ENCODE results near the gene TROAP.

- TF ChIP-seq CTCF (tag by site-specific recombination; IDR thresholded peaks at IDR 0.05): no peak
- TF ChIP-seq ZBTB7A (tag by site-specific recombination; IDR thresholded peaks at IDR 0.05; ENCODE audit: low read depth): no peak
- TF ChIP-seq HOXC10 (CRISPR knock-in tag; IDR thresholded peaks at IDR 0.05): no peak
- TF ChIP-seq ZNF404 (tag by site-specific recombination; IDR thresholded peaks at IDR 0.05): no peak
- no peak for TF ChIP-seq ZXDB (tag by site-specific recombination; IDR thresholded peaks at IDR 0.05)
- TF ChIP-seq REST (tag by site-specific recombination; IDR thresholded peaks at IDR 0.05): no peak
- TF ChIP-seq SCRT1 (tag by site-specific recombination; IDR thresholded peaks at IDR 0.05; ENCODE audit: borderline replicate concordance): no peak
- TF ChIP-seq PATZ1 (tag by site-specific recombination; IDR thresholded peaks at IDR 0.05): no peak
- no peak for TF ChIP-seq ZNF548 (tag by site-specific recombination; IDR thresholded peaks at IDR 0.05)
Measured at GRCh38 chr12:49332441-49332861, 9.4 kb downstream of the TROAP start.

All from HEK293 (cell line).